Regular cardiac myocyte (primary cell): ENCODE results near the gene MAPK8IP1. TPM values are rescaled to one million over a fixed set of nuclear protein-coding genes. Genes with fewer than 3 reads are reported as not detected.

ENCODE experiments used
- total RNA-seq: library from RNA; depleted of rRNA; stranded (reverse); fragments of >200 nt; gene quantifications from 2 replicates; pipeline ENCODE4 v1.2.3, GENCODE V29; 2014

MAPK8IP1 gene
- total RNA-seq = 4.2 TPM in 2 replicates

GRCh38 chr11:45885274-45885920 is at the start of gene MAPK8IP1:
TSS of gene MAPK8IP1 (plus strand) at chr11:45885651. CDS start at chr11:45885821, 170 bp downstream.

GRCh38 chr11:45846974-45847910 is 38.2 kb upstream of the MAPK8IP1 start, which contains the start of gene CRY2:
TSS of gene CRY2 (plus strand) at chr11:45847475. CDS start at chr11:45847491, 16 bp downstream.

GRCh38 chr11:45906965-45907611 is 21.6 kb downstream of the MAPK8IP1 start, which contains the start of gene FREY1:
TSS of gene FREY1 (minus strand) at chr11:45907271. CDS start at chr11:45907245, 26 bp downstream.

GRCh38 chr11:45917623-45918330 is 32.3 kb downstream of the MAPK8IP1 start, which contains the start of gene PEX16:
TSS of gene PEX16 (minus strand) at chr11:45917877. CDS start at chr11:45917811, 66 bp downstream.

GRCh38 chr11:45922425-45923082 is 37.1 kb downstream of the MAPK8IP1 start, which contains the start of gene LARGE2:
TSS of gene LARGE2 (plus strand) at chr11:45922656. CDS start at chr11:45922883, 227 bp downstream.

Other genes starting within 250 kb of the MAPK8IP1 start
- gene CHST1, start 220.0 kb upstream of the MAPK8IP1 start, total RNA-seq = under 0.01 and 0.19 TPM in 2 replicates
- 7.0 and 8.8 TPM in 2 replicates for gene SLC35C1, start 80.5 kb upstream of the MAPK8IP1 start, total RNA-seq
- gene CRY2, start 38.2 kb upstream of the MAPK8IP1 start, total RNA-seq = 10.2 and 13.8 TPM in 2 replicates
- 0.85 and 0.96 TPM in 2 replicates for gene FREY1, start 21.6 kb downstream of the MAPK8IP1 start, total RNA-seq
- gene PEX16, start 32.2 kb downstream of the MAPK8IP1 start, total RNA-seq = 20.3 and 21.4 TPM in 2 replicates
- gene LARGE2, start 37.0 kb downstream of the MAPK8IP1 start, total RNA-seq = not detected in 2 replicates
- 8.6 and 20.0 TPM in 2 replicates for gene PHF21A, start 235.8 kb downstream of the MAPK8IP1 start, total RNA-seq